ENCODE data around the gene DNAJC6.
A peak's percentile ranks its signal among the peaks of the same experiment; 100 is the strongest.

DNAJC6 gene

DNA sequence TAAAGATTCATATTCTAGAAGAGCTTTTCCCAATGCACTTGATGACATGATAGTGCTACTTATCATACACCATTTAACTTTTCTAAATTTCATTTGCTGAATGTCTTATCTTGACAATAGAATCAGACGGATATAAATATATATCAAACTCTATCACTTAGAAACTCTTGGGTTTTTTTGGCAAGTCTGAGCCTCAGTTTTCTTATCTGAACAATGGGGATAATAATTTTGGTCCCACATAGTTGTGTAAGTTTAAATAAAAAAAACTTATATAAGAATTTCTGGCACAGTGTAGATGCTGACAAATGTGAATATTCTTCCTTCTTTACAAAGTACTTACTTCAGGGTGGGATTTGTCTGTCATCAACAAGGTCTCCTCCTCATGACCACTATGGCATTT, 89.7 kb downstream of the DNAJC6 start:
- Mint-ChIP-seq H3K36me3 (peaks cover 4% of the 10 kb centered on the region), H3K27me3 (no peaks in the 10 kb centered on the region), H3K4me1 (peaks cover 4% of the 10 kb centered on the region), H3K4me3 (no peak overlapping the region), H3K27ac (no peak overlapping the region), H3K9me3 (no peaks in the 10 kb centered on the region)

DNA sequence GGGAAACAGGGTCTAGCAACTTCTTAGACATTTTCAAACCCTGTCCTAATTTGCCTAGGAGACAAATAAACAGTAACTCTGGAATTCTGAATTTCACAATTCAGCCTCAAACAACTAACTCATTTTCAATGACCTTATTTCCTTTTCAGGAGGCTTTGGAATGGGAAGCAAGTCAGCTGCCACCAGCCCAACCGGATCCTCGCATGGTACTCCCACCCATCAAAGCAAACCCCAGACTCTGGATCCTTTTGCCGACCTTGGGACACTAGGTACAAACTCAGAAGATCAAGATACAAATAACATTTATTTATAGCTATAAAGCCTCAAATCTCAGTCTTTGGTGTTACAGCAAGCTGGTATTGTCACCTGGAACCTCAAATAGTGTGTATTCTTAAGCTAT, 92.3 kb downstream of the DNAJC6 start:
- Mint-ChIP-seq H3K36me3 (peaks cover 3% of the 10 kb centered on the region), H3K4me3 (no peak overlapping the region), H3K27me3 (no peaks in the 10 kb centered on the region), H3K9me3 (no peaks in the 10 kb centered on the region), H3K4me1 (no peaks in the 10 kb centered on the region), H3K27ac (no peak overlapping the region)

DNA sequence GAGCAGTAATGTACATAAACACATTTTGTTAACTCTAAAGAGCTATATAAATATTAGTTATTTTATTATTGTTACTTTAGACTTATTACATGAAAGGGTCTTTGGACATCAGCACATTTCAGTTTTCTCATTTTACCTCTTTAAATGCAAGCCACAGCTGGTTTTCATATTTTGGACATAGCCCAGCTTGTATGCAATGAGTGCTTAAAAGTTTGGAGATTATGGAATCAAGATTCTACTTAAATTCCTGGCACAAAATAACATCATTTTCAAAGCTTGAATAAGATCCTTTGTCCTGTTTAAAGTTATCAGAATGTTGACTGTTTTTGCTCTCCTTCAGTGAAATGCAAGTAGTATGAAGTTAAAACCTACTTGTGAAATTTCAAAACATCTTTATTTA, 95.6 kb downstream of the DNAJC6 start:
- Mint-ChIP-seq H3K36me3 (peaks cover 4% of the 10 kb centered on the region), H3K4me3 (no peak overlapping the region), H3K4me1 (no peaks in the 10 kb centered on the region), H3K27me3 (no peaks in the 10 kb centered on the region), H3K27ac (no peak overlapping the region), H3K9me3 (no peaks in the 10 kb centered on the region)

- Mint-ChIP-seq H3K36me3 (peaks cover 7% of the 10 kb centered on the region), H3K27me3 (peaks cover 4% of the 10 kb centered on the region), H3K9me3 (no peaks in the 10 kb centered on the region), H3K27ac (no peak overlapping the region), H3K4me1 (no peaks in the 10 kb centered on the region), H3K4me3 (no peak overlapping the region)
Measured at GRCh38 chr1:65407877-65408276, 98.5 kb downstream of the DNAJC6 start.

GRCh38 chr1:65409314-65409713, 100.0 kb downstream of the DNAJC6 start:
- H3K36me3 Mint-ChIP-seq = peaks cover 7% of the 10 kb centered on the region
- H3K27me3 Mint-ChIP-seq = peaks cover 4% of the 10 kb centered on the region

DNA sequence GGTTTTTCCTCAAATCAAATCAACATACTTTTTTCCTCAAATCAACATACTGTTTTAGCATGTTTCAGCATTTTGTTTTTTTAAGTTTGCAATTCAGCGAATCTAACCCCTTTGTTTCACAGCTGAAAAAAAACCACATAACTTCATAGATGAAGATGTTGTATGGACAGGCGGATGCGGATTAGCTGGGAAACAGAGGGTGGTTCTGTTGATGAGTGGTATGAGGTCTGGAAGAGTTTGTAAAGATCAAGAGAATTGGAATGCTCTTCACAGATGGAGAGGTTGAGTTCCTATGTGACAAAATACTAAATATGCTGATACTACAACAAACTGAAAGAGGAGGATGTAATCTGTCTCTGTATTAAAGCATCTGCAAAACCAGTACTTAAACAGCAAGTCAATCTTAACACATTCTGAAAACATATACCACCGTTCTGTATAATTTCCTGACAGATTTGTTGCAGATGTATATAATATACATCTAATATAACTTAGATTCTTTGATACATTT, 100.5 kb downstream of the DNAJC6 start:
- H3K36me3 Mint-ChIP-seq = peaks cover 7% of the 10 kb centered on the region
- H3K4me3 Mint-ChIP-seq = no peak overlapping the region
- peaks cover 4% of the 10 kb centered on the region for H3K27me3 Mint-ChIP-seq
- H3K27ac Mint-ChIP-seq = no peak overlapping the region
- no peaks in the 10 kb centered on the region for H3K4me1 Mint-ChIP-seq
- H3K9me3 Mint-ChIP-seq = no peaks in the 10 kb centered on the region

More at GRCh38 chr1:65409314-65409713, 100.0 kb downstream of the DNAJC6 start:
- Mint-ChIP-seq H3K4me3 (no peak overlapping the region), H3K4me1 (no peaks in the 10 kb centered on the region), H3K27ac (no peak overlapping the region), H3K9me3 (no peaks in the 10 kb centered on the region)

GRCh38 chr1:65412256-65412983, 103.1 kb downstream of the DNAJC6 start:
- Mint-ChIP-seq H3K4me1 (no peaks in the 10 kb centered on the region), H3K27me3 (peaks cover 4% of the 10 kb centered on the region), H3K27ac (no peak overlapping the region), H3K9me3 (no peaks in the 10 kb centered on the region), H3K4me3 (no peak overlapping the region), H3K36me3 (peaks cover 5% of the 10 kb centered on the region)

GRCh38 chr1:65412984-65413375, 103.6 kb downstream of the DNAJC6 start:
- Mint-ChIP-seq H3K36me3 (peaks cover 5% of the 10 kb centered on the region), H3K27me3 (peaks cover 4% of the 10 kb centered on the region), H3K4me1 (no peaks in the 10 kb centered on the region), H3K4me3 (no peak overlapping the region), H3K9me3 (no peaks in the 10 kb centered on the region), H3K27ac (no peak overlapping the region)

DNA sequence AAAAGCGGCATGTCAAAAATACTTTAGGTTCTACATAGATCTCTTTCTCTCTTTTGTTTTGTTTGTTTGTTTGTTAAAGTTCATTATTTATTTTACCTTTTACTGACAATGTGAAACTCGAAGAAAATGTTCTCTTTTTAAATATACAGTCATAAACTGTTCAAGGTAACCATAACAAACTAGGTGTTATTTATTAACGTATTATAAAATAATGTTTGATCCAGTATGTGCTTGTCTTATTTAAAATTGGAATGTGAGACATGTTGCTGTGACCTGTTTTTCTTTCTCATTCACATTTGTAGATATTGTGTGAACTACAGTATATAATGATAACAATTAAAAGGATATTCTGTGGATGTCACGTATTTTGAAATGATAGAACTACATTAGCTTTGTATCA, 105.2 kb downstream of the DNAJC6 start:
- H3K36me3 Mint-ChIP-seq = peaks cover 5% of the 10 kb centered on the region
- H3K4me3 Mint-ChIP-seq = no peak overlapping the region
- no peak overlapping the region for H3K27ac Mint-ChIP-seq
- no peaks in the 10 kb centered on the region for H3K9me3 Mint-ChIP-seq
- H3K4me1 Mint-ChIP-seq = peaks cover 8% of the 10 kb centered on the region
- peaks cover 4% of the 10 kb centered on the region for H3K27me3 Mint-ChIP-seq

- peaks cover 3% of the 10 kb centered on the region for H3K36me3 Mint-ChIP-seq
- H3K4me3 Mint-ChIP-seq = no peak overlapping the region
- H3K27me3 Mint-ChIP-seq = peaks cover 2% of the 10 kb centered on the region
- H3K9me3 Mint-ChIP-seq = no peaks in the 10 kb centered on the region
- no peak overlapping the region for H3K27ac Mint-ChIP-seq
- H3K4me1 Mint-ChIP-seq = peaks cover 14% of the 10 kb centered on the region
Measured at GRCh38 chr1:65416767-65417166, 107.4 kb downstream of the DNAJC6 start.

- no peak overlapping the region for H3K27ac Mint-ChIP-seq
- no peaks in the 10 kb centered on the region for H3K9me3 Mint-ChIP-seq
- peaks cover 14% of the 10 kb centered on the region for H3K4me1 Mint-ChIP-seq
- no peak overlapping the region for H3K4me3 Mint-ChIP-seq
- H3K27me3 Mint-ChIP-seq = no peaks in the 10 kb centered on the region
- no peaks in the 10 kb centered on the region for H3K36me3 Mint-ChIP-seq
Measured at GRCh38 chr1:65417729-65418128, 108.4 kb downstream of the DNAJC6 start.

DNA sequence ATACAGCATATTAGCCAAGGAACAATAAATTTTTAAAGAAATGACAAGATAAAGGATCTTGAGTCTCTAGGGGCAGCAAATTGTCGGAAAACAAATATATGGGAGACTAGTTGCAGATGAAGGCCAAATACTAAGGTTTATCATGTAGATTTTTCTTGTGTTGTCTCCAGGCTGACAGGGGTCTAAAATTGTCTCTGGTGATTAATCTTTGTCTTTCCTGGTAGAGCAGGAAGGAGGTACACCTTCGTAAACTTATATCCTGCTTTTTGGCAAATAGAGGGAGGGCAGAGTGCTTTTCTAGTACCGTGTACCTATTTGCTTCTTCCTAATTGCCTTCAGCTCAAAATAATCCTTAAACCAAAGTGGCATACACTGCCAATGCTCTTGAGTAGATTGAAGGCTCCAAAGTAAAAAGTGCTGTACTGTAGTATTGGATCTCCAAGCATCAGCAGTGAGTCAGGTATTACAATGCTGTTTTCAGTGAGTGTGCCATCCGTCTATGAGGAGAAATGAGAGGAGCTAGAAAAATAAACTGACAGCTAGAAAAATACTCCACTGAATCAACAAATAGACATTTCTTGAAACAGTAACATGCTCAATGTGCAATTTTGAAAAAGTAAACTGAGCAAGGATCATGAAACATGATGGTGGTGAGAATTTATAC, 109.3 kb downstream of the DNAJC6 start:
- Mint-ChIP-seq H3K27ac (no peak overlapping the region), H3K4me3 (peak overlapping the region; percentile 2)

GRCh38 chr1:65419681-65420589, 110.6 kb downstream of the DNAJC6 start:
- peak overlapping the region; percentile 80 for H3K27ac Mint-ChIP-seq
- H3K27me3 Mint-ChIP-seq = no peaks in the 10 kb centered on the region
- H3K4me3 Mint-ChIP-seq = peak overlapping the region; percentile 88
- no peaks in the 10 kb centered on the region for H3K9me3 Mint-ChIP-seq
- H3K4me1 Mint-ChIP-seq = peaks cover 14% of the 10 kb centered on the region
- H3K36me3 Mint-ChIP-seq = peaks cover 4% of the 10 kb centered on the region

More for the DNA sequence above, 109.3 kb downstream of the DNAJC6 start:
- H3K4me1 Mint-ChIP-seq = peaks cover 14% of the 10 kb centered on the region
- no peaks in the 10 kb centered on the region for H3K27me3 Mint-ChIP-seq
- H3K9me3 Mint-ChIP-seq = no peaks in the 10 kb centered on the region
- H3K36me3 Mint-ChIP-seq = no peaks in the 10 kb centered on the region

DNA sequence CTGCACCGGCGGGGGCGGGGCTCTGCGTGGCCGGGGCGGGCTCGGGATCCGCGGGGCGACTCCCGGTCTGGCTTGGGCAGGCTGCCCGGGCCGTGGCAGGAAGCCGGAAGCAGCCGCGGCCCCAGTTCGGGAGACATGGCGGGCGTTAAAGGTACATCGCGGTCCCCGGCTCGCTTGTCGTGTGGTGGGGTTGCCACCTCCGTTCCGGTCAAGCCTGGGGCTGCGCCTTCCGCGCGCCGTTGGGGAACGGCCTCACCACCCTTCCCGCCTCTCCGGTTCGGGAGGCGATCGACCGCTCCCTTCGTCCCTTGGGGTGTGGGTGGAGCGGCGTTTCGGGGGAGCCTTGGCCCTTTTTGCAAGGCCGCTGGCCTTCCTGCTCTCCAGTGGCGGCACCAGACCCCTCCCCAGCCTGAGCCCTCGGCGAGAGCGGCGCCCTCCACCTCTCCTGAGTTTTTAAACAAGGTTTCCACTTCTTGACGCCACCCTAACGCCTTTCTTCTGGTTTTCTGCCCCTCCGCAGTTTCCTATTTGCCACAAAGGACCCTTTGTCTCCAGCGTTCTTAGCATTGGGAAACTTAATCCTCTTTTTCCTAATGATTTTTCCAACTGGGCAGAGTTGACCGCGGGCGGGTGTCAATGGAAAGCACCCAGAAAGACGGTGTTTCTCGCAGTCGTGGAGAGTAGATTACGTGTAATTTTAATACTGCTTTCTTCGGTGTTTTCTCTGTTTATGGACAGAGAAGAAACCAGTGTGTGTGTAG, 111.4 kb downstream of the DNAJC6 start, which contains the start of the genes LEPR and LEPROT:
LEPR (plus strand) TSS at position 79 of the 761 bp plus-strand sequence. CDS start 144,898 bp downstream, outside the sequence.
LEPROT (plus strand) TSS at position 79 of the 761 bp plus-strand sequence; CDS start at position 136, 57 bp downstream.
- Mint-ChIP-seq H3K4me1 (peaks cover 14% of the 10 kb centered on the region), H3K9me3 (no peaks in the 10 kb centered on the region), H3K27ac (peak within 1 kb of the TSS; percentile 80), H3K4me3 (peak within 1 kb of the TSS; percentile 88), H3K36me3 (peaks cover 8% of the 10 kb centered on the region), H3K27me3 (no peaks in the 10 kb centered on the region)
